Upper lobe of right lung (tissue), 1 donor: ENCODE data around the gene ROM1. TPM values are rescaled to one million over a fixed set of nuclear protein-coding genes. Genes with fewer than 3 reads are reported as not detected.
"Not testable (repeated sequence)": the region's sequence is repeated elsewhere in the genome, so short reads cannot be mapped to it uniquely, and the experiment has no call there.

Experiments
- ATAC-seq: fragments of 200-7000 bp; cut with Tn5 transposase; one replicate; pipeline ENCODE4 v1.9.1; 2020; ENCODE audit warnings: mild to moderate bottlenecking, moderate library complexity
- DNase-seq: peaks from one replicate; pipeline ENCODE4 v3.0.0-alpha.2; 2020
- H3K27ac ChIP-seq: fragments of 200-600 bp; one replicate; pipeline ENCODE4 v1.8.0; 2022
- H3K27me3 ChIP-seq: fragments of 200-600 bp; one replicate; pipeline ENCODE4 v1.8.0; 2022; ENCODE audit warnings: mild to moderate bottlenecking
- H3K36me3 ChIP-seq: fragments of 200-600 bp; one replicate; pipeline ENCODE4 v1.8.0; 2022
- H3K4me1 ChIP-seq: fragments of 200-600 bp; one replicate; pipeline ENCODE4 v1.8.0; 2022
- H3K4me3 ChIP-seq: fragments of 200-600 bp; one replicate; pipeline ENCODE4 v1.8.0; 2022; ENCODE audit warnings: mild to moderate bottlenecking
- H3K9me3 ChIP-seq: fragments of 200-600 bp; one replicate; pipeline ENCODE4 v1.8.0; 2022
- CTCF ChIP-seq: fragments of 200-600 bp; IDR thresholded peaks from one replicate; pipeline ENCODE4 v1.8.0; 2022; ENCODE audit warnings: antibody characterized with exemption
- intact Hi-C: fragments of 100-400 bp; cut with DNase I; formaldehyde crosslinking; loops from one replicate; pipeline ENCODE4 v1.11.0; 2022
- total RNA-seq: library from RNA; stranded (reverse); fragmentation: NEBNext Ultra II Directional; extraction: Animal tissue kit (Norgen Biotek cat#: 25700); gene quantifications from one replicate; pipeline ENCODE4 v1.2.1, GENCODE V29; 2021
- donor health status: DM: no; HTN: yes; CAD: no; lungs with severe emphysema.

Gene ROM1
- total RNA-seq, 1 donor from 2014 or later, result 5.2 TPM

DNA sequence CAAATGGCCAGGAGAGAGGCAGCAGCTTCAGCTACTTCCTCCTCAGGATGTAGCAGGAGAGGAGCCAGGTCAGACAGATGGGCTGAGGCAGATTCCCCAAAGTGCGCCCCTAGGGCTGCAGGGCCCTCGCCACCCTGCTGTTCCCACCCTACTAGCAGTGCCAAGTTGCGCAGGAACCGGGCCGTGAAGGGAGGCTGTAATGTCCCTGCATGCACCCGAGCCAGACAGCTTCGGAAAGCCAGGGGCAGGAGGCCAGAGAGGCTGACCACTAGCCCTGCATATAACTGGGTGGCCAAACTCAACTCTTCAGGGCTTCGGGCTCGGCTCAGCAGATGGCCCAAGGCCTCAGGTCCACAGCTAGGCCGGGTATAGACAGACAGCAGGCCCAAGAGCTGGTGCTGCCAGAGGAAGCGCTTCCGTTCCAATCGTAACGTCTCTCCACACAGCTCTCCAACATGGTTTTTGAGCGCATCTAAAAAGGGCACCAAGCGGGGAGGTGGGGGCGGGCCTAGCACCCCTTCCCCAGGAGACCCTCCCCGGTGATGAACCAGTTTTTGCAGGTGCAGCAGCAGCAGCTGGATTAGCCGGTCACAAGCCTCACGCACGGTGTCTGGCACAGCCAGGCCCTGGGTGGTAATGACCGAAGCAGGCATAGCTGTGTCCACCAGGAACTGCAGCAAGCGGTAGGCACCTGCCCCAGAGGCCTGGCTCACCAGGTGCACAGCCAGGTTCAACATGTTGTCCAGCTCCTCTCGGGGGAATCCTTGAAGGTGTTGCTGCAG, 35.3 kb downstream of the ROM1 start:
- intact Hi-C loops, result no loop called here
- H3K4me1 ChIP-seq, result peaks cover 27% of the 10 kb centered on the region
- ATAC-seq, result no peak

GRCh38 chr11:62648967-62649364, 35.9 kb downstream of the ROM1 start:
- DNase-seq (no peak), ATAC-seq (no peak)
- peaks cover 24% of the 10 kb centered on the region for H3K36me3 ChIP-seq
- H3K9me3 ChIP-seq, result no peaks in the 10 kb centered on the region
- intact Hi-C loops, result no loop called here
- peaks cover 27% of the 10 kb centered on the region for H3K4me1 ChIP-seq
- H3K4me3 ChIP-seq, result no peak overlapping the region
- H3K27me3 ChIP-seq, result no peaks in the 10 kb centered on the region
- no peak overlapping the region for H3K27ac ChIP-seq
- no peak for TF ChIP-seq CTCF

More for the DNA sequence above, 35.3 kb downstream of the ROM1 start:
- no peak for TF ChIP-seq CTCF
- Histone ChIP-seq H3K9me3 (no peaks in the 10 kb centered on the region), H3K27ac (no peak overlapping the region), H3K27me3 (no peaks in the 10 kb centered on the region), H3K4me3 (no peak overlapping the region), H3K36me3 (peaks cover 29% of the 10 kb centered on the region)
- no peak for DNase-seq

DNA sequence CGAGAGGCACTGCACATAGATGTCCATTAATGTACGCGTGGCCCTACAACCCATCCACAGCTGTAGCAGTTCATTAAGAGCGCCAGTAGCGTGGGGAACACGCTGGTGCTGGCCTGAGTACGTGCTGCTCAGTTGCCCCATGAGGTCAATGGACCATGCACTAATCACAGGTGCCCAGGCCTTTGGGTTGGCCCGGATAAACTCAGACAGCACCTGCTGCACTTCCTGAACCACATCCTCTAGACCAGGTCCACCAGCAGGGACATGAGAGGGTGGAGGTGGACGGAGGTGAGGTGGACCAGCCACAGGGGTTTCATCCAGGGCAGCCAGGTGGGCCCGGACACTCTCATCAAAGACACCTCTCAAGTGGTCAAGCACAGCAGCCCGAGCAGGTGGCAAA, 36.4 kb downstream of the ROM1 start:
- H3K4me3 ChIP-seq, result no peak overlapping the region
- ATAC-seq (no peak), DNase-seq (no peak)
- no peak overlapping the region for H3K27ac ChIP-seq
- peaks cover 18% of the 10 kb centered on the region for H3K36me3 ChIP-seq
- intact Hi-C loops, result no loop called here
- H3K9me3 ChIP-seq, result no peaks in the 10 kb centered on the region
- TF ChIP-seq CTCF, result no peak
- no peaks in the 10 kb centered on the region for H3K27me3 ChIP-seq
- peaks cover 27% of the 10 kb centered on the region for H3K4me1 ChIP-seq

DNA sequence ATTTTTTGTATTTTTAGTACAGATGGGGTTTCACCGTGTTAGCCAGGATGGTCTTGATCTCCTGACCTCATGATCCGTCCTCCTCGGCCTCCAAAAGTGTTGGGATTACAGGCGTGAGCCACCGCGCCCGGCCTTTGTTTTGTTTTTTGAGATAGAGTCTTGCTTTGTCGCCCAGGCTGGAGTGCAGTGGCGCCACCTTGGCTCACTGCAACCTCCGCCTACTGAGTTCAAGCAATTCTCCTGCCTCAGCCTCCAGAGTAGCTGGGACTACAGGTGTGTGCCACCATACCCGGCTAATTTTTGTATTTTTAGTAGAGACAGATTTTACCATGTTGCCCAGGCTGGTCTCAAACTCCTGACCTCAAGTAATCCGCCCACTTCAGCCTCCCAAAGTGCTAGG, 37.2 kb downstream of the ROM1 start:
- intact Hi-C loops, H3K27me3 ChIP-seq, DNase-seq: not testable (repeated sequence)

GRCh38 chr11:62652161-62653006, 39.3 kb downstream of the ROM1 start:
- Histone ChIP-seq H3K9me3 (no peaks in the 10 kb centered on the region), H3K36me3 (peaks cover 18% of the 10 kb centered on the region), H3K27me3 (no peaks in the 10 kb centered on the region), H3K27ac (peak overlapping the region; percentile 95), H3K4me3 (peak overlapping the region; percentile 84), H3K4me1 (peaks cover 11% of the 10 kb centered on the region)
- no peak for TF ChIP-seq CTCF
- intact Hi-C loops, result no loop called here
- DNase-seq (no peak), ATAC-seq (no peak)

More for the DNA sequence above, 37.2 kb downstream of the ROM1 start:
- H3K4me3 ChIP-seq, ATAC-seq, H3K27ac ChIP-seq, H3K9me3 ChIP-seq: not testable (repeated sequence)
- H3K4me1 ChIP-seq, result peaks cover 21% of the 10 kb centered on the region
- H3K36me3 ChIP-seq, result peaks cover 18% of the 10 kb centered on the region

DNA sequence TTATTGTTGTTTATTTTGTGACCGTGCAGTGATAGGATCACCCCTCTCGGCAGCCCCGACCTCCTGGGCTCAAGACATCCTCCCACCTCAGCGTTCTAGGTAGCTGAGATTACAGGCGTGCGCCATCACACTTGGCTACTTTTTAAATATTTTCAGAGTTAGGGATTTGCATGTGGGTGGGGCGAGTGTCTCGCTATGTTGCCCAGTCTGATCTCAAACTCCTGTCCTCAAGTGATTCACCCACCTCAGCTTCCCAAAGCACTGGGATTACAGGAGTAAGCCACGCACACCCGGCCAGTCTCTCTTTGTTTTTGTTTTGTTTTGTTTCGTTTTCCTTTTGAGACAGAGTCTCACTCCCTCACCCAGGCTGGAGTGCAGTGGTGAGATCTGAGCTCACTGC, 41.2 kb downstream of the ROM1 start:
- Histone ChIP-seq H3K9me3 (no peaks in the 10 kb centered on the region), H3K4me3 (no peak overlapping the region), H3K36me3 (peaks cover 5% of the 10 kb centered on the region), H3K27ac (no peak overlapping the region), H3K27me3 (no peaks in the 10 kb centered on the region), H3K4me1 (peaks cover 11% of the 10 kb centered on the region)
- ATAC-seq (no peak), DNase-seq (no peak)
- intact Hi-C loops, result no loop called here
- no peak for TF ChIP-seq CTCF
